SK-N-SH (cell line): ENCODE measurements around the gene BEGAIN. TPM values are rescaled to one million over a fixed set of nuclear protein-coding genes. Genes with fewer than 3 reads are reported as not detected.

ENCODE experiments used
- CTCF ChIA-PET: fragments of 300-600, 350-600 bp; formaldehyde crosslinking; extraction: SDS; loops from one replicate; lab custom pipeline; 2021; lab: Yijun Ruan, JAX
- POLR2A ChIA-PET: fragments of 350-600 bp; sonication (Branson Sonifier 250); formaldehyde crosslinking; extraction: SDS; loops from one replicate; lab custom pipeline; 2020; ENCODE audit warnings: antibody characterized with exemption, inconsistent platforms; lab: Yijun Ruan, JAX
- DNase-seq: peaks from one replicate; pipeline ENCODE4 v3.0.0; 2012
- H2AFZ ChIP-seq: fragments of 200-600 bp; sonication (generic); 2 replicates; pipeline ENCODE4 v1.8.1; 2016; ENCODE audit warnings: antibody characterized with exemption, mild to moderate bottlenecking, low read depth
- H3F3A ChIP-seq: fragments of 200-600 bp; sonication (generic); replicated peaks from 2 replicates; pipeline ENCODE3; 2016; ENCODE audit warnings: antibody characterized with exemption, mild to moderate bottlenecking; ENCODE audit not compliant: insufficient read depth
- H3K27ac ChIP-seq, 2 experiments: fragments of 200-500 bp in 1 of 2; fragments of 200-600 bp in 1 of 2; sonication (Bioruptor generic) in 1 of 2; sonication (generic), shearing (Covaris generic) in 1 of 2; 2 replicates each; pipeline versions ENCODE4 v1.5.1 to v1.6.1; 2014 to 2016; ENCODE audit warnings: low read depth in 2 of 2, inconsistent platforms in 1 of 2, low read length in 1 of 2, mild to moderate bottlenecking in 1 of 2, mixed read lengths in 1 of 2
- H3K27me3 ChIP-seq: fragments of 200-600 bp; sonication (generic), shearing (Covaris generic); 2 replicates; pipeline ENCODE4 v1.6.1; 2016; ENCODE audit warnings: mixed run types; ENCODE audit not compliant: insufficient read depth
- H3K36me3 ChIP-seq, 2 experiments: fragments of 200-500 bp in 1 of 2; fragments of 200-600 bp in 1 of 2; sonication (Bioruptor generic) in 1 of 2; sonication (generic) in 1 of 2; replicated peaks in 1 of 2; 2 replicates each; pipeline versions ENCODE3 to v1.5.1; 2014 to 2016; ENCODE audit warnings: low read length in 1 of 2, mild to moderate bottlenecking in 1 of 2; ENCODE audit not compliant: insufficient read depth in 2 of 2, control insufficient read depth in 1 of 2
- H3K4me1 ChIP-seq, 2 experiments: fragments of 200-500 bp in 1 of 2; fragments of 200-600 bp in 1 of 2; sonication (Bioruptor generic) in 1 of 2; sonication (generic), shearing (Covaris generic) in 1 of 2; 2 replicates each; pipeline versions ENCODE4 v1.5.1 to v1.6.1; 2014 to 2016; ENCODE audit warnings: low read depth in 1 of 2, low read length in 1 of 2, mixed run types in 1 of 2; ENCODE audit not compliant: insufficient read depth in 2 of 2, control insufficient read depth in 1 of 2
- H3K4me2 ChIP-seq: fragments of 200-600 bp; sonication (generic), shearing (Covaris generic); 2 replicates; pipeline ENCODE4 v1.6.1; 2017; ENCODE audit warnings: mixed run types
- H3K4me3 ChIP-seq, 2 experiments: fragments of 200-500 bp in 1 of 2; fragments of 200-600 bp in 1 of 2; sonication (Bioruptor generic) in 1 of 2; sonication (generic), shearing (Covaris generic) in 1 of 2; 2 replicates each; pipeline versions ENCODE4 v1.5.1 to v1.8.1; 2014 to 2016; ENCODE audit warnings: low read depth in 2 of 2, inconsistent platforms in 1 of 2, low read length in 1 of 2, mild to moderate bottlenecking in 1 of 2, mixed read lengths in 1 of 2, moderate library complexity in 1 of 2
- H3K79me2 ChIP-seq: fragments of 200-600 bp; sonication (generic); 2 replicates; pipeline ENCODE4 v1.8.1; 2017; ENCODE audit warnings: mild to moderate bottlenecking; ENCODE audit not compliant: insufficient read depth
- H3K9ac ChIP-seq: fragments of 200-600 bp; sonication (generic); 2 replicates; pipeline ENCODE4 v1.6.1; 2017; ENCODE audit warnings: mixed run types
- H3K9me2 ChIP-seq: fragments of 200-600 bp; sonication (generic); 2 replicates; pipeline ENCODE4 v1.6.1; 2017; ENCODE audit warnings: mixed run types
- H3K9me3 ChIP-seq: fragments of 200-600 bp; sonication (generic); 2 replicates; pipeline ENCODE4 v1.6.1; 2017; ENCODE audit warnings: mixed run types, mild to moderate bottlenecking, moderate library complexity
- H4K20me1 ChIP-seq: fragments of 200-600 bp; sonication (generic); 2 replicates; pipeline ENCODE4 v1.6.1; 2017; ENCODE audit warnings: mild to moderate bottlenecking, mixed run types; ENCODE audit not compliant: insufficient read depth
- ELF1 ChIP-seq: IDR thresholded peaks from 2 replicates; pipeline ENCODE4 v1.4.0; 2012
- EP300 ChIP-seq, 2 experiments: IDR thresholded peaks; 2 replicates each; pipeline versions ENCODE4 v1.4.0 to v1.6.1; 2012; ENCODE audit warnings: borderline replicate concordance in 1 of 2, low read depth in 1 of 2, low read length in 1 of 2
- FOSL2 ChIP-seq: IDR thresholded peaks from 2 replicates; pipeline ENCODE4 v1.4.0; 2012; ENCODE audit warnings: low read depth, mild to moderate bottlenecking, moderate library complexity, borderline replicate concordance
- FOXJ3 ChIP-seq: sonication (generic); formaldehyde crosslinking; IDR thresholded peaks from 2 replicates; pipeline ENCODE4 v1.5.1; 2020; ENCODE audit warnings: mild to moderate bottlenecking, missing genetic modification reagents
- FOXM1 ChIP-seq: IDR thresholded peaks from 2 replicates; pipeline ENCODE4 v1.4.0; 2012; ENCODE audit warnings: low read depth, mild to moderate bottlenecking
- GABPA ChIP-seq: IDR thresholded peaks from 2 replicates; pipeline ENCODE4 v1.4.0; 2012; ENCODE audit warnings: low read depth, mild to moderate bottlenecking
- GATA2 ChIP-seq: sonication (generic); formaldehyde crosslinking; IDR thresholded peaks from 2 replicates; pipeline ENCODE4 v1.5.0; 2020; ENCODE audit warnings: mild to moderate bottlenecking, missing genetic modification reagents
- JUND ChIP-seq: IDR thresholded peaks from 2 replicates; pipeline ENCODE4 v1.4.0; 2012
- NFIC ChIP-seq: IDR thresholded peaks from 2 replicates; pipeline ENCODE4 v1.4.0; 2012; ENCODE audit warnings: borderline replicate concordance
- NRF1 ChIP-seq: IDR thresholded peaks from 2 replicates; pipeline ENCODE4 v1.6.1; 2012; ENCODE audit warnings: low read depth, mild to moderate bottlenecking, low read length
- RAD21 ChIP-seq: IDR thresholded peaks from 2 replicates; pipeline ENCODE4 v1.6.1; 2012; ENCODE audit warnings: mild to moderate bottlenecking, low read length
- RCOR1 ChIP-seq: fragments of 150-350 bp; IDR thresholded peaks from 2 replicates; pipeline ENCODE4 v1.6.1; 2017; ENCODE audit warnings: antibody characterized with exemption, low read length
- SIN3A ChIP-seq: IDR thresholded peaks from 2 replicates; pipeline ENCODE4 v1.6.1; 2012; ENCODE audit warnings: low read depth, mild to moderate bottlenecking, low read length, moderate library complexity, borderline replicate concordance
- SMC3 ChIP-seq: IDR thresholded peaks from 2 replicates; pipeline ENCODE4 v1.6.1; 2012; ENCODE audit warnings: low read depth, low read length, improper control_type of control experiment
- YY1 ChIP-seq: IDR thresholded peaks from 2 replicates; pipeline ENCODE4 v1.4.0; 2012; ENCODE audit warnings: low read depth, mild to moderate bottlenecking
- WGBS: methylation state at CpG from one replicate; pipeline ENCODE4 v1.1.6; 2017; ENCODE audit warnings: low lambda C conversion rate; 5-methylcytosine and 5-hydroxymethylcytosine counted together
- polyA plus RNA-seq, 3 experiments: library from polyadenylated mRNA; depleted of rRNA; stranded (reverse); fragments of >200 nt; gene quantifications; 2 replicates each; pipeline ENCODE4 v1.2.3, GENCODE V29; 2012
- TF ChIP-seq, protein P1 (sequence below): IDR thresholded peaks from 2 replicates; pipeline ENCODE4; 2012
- TF ChIP-seq, protein P2 (sequence below): IDR thresholded peaks from 2 replicates; pipeline ENCODE4 v1.6.1; 2012; ENCODE audit warnings: mild to moderate bottlenecking, low read depth, low read length, moderate library complexity
- TF ChIP-seq, protein P3 (sequence below): fragments of 150-350 bp; IDR thresholded peaks from 2 replicates; pipeline ENCODE4 v1.6.1; 2017; ENCODE audit warnings: antibody characterized with exemption, low read length, low read depth, borderline replicate concordance

The BEGAIN gene
- polyA plus RNA-seq, 1 of the 3 experiments (the other 2 are of a cell fraction), result 4.2 TPM

DNA sequence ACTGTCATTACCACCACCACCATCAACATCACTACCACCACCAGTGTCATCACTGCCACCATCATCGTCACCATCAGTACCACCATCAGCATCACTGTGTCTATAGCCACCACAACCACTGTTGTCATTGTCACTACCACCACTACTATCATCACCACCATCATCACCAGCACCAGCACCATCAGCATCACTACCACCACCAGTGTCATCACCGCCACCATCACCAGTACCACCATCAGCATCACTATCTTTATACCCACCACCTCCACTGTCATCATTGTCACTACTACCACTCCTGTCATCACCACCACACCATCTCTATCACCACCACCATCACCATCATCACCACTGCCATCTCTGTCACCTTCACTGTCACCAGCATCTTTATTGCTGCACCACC, 60.6 kb downstream of the BEGAIN start:
- DNase-seq, result no peak
- WGBS, result 98% methylated on average over 2 of the region's 2 CpGs
- Histone ChIP-seq H3K27me3 (no peaks in the 10 kb centered on the region), H2AFZ (no peak overlapping the region), H3K4me3 (no peak overlapping the region), H3K9ac (no peak overlapping the region), H3F3A (no peaks in the 10 kb centered on the region), H4K20me1 (no peaks in the 10 kb centered on the region), H3K27ac (no peak overlapping the region), H3K4me2 (no peak overlapping the region), H3K36me3 (peaks cover 0 to 3% of the 10 kb centered on the region in 2 experiments), H3K79me2 (no peaks in the 10 kb centered on the region), H3K9me2 (no peaks in the 10 kb centered on the region), H3K9me3 (no peaks in the 10 kb centered on the region), H3K4me1 (peaks cover 0 to 26% of the 10 kb centered on the region in 2 experiments; a peak in 1 of 4 replicates)
- TF ChIP-seq SIN3A, result no peak
- no peak for TF ChIP-seq FOXM1
- TF ChIP-seq GABPA, result no peak
- TF ChIP-seq ELF1, result no peak
- TF ChIP-seq, protein P1, sequence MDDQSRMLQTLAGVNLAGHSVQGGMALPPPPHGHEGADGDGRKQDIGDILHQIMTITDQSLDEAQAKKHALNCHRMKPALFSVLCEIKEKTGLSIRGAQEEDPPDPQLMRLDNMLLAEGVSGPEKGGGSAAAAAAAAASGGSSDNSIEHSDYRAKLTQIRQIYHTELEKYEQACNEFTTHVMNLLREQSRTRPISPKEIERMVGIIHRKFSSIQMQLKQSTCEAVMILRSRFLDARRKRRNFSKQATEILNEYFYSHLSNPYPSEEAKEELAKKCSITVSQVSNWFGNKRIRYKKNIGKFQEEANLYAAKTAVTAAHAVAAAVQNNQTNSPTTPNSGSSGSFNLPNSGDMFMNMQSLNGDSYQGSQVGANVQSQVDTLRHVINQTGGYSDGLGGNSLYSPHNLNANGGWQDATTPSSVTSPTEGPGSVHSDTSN, result no peak
- no peak for TF ChIP-seq NFIC
- TF ChIP-seq RAD21, result no peak
- no peak for TF ChIP-seq FOSL2
- TF ChIP-seq SMC3, result no peak
- TF ChIP-seq FOXJ3 (CRISPR knock-in tag), result no peak
- TF ChIP-seq, protein P2, sequence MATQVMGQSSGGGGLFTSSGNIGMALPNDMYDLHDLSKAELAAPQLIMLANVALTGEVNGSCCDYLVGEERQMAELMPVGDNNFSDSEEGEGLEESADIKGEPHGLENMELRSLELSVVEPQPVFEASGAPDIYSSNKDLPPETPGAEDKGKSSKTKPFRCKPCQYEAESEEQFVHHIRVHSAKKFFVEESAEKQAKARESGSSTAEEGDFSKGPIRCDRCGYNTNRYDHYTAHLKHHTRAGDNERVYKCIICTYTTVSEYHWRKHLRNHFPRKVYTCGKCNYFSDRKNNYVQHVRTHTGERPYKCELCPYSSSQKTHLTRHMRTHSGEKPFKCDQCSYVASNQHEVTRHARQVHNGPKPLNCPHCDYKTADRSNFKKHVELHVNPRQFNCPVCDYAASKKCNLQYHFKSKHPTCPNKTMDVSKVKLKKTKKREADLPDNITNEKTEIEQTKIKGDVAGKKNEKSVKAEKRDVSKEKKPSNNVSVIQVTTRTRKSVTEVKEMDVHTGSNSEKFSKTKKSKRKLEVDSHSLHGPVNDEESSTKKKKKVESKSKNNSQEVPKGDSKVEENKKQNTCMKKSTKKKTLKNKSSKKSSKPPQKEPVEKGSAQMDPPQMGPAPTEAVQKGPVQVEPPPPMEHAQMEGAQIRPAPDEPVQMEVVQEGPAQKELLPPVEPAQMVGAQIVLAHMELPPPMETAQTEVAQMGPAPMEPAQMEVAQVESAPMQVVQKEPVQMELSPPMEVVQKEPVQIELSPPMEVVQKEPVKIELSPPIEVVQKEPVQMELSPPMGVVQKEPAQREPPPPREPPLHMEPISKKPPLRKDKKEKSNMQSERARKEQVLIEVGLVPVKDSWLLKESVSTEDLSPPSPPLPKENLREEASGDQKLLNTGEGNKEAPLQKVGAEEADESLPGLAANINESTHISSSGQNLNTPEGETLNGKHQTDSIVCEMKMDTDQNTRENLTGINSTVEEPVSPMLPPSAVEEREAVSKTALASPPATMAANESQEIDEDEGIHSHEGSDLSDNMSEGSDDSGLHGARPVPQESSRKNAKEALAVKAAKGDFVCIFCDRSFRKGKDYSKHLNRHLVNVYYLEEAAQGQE, result no peak
- TF ChIP-seq, protein P3, sequence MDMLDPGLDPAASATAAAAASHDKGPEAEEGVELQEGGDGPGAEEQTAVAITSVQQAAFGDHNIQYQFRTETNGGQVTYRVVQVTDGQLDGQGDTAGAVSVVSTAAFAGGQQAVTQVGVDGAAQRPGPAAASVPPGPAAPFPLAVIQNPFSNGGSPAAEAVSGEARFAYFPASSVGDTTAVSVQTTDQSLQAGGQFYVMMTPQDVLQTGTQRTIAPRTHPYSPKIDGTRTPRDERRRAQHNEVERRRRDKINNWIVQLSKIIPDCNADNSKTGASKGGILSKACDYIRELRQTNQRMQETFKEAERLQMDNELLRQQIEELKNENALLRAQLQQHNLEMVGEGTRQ, result no peak
- TF ChIP-seq YY1, result no peak
- TF ChIP-seq EP300 (IDR thresholded peaks at IDR 0.05; ENCODE audit: borderline replicate concordance in 1 of 2, low read depth in 1 of 2, low read length in 1 of 2), result no peak
- TF ChIP-seq NRF1, result no peak
- no peak for TF ChIP-seq JUND
- no peak for TF ChIP-seq RCOR1
- TF ChIP-seq GATA2 (CRISPR knock-in tag), result no peak
- POLR2A ChIA-PET, result no interaction called here
- CTCF ChIA-PET, result no interaction called here
